ENCODE data around the gene USF1.

Gene USF1

GRCh38 chr1:161045736-161046604, at the start of gene USF1:
Gene USF1, minus strand, starts transcription at chr1:161045977. Its CDS starts 2,702 bp downstream, at chr1:161043275.
- peak; percentile 93 for DNase-seq

- DNase-seq = no peak
Measured at GRCh38 chr1:161095230-161095629, 49.5 kb upstream of the USF1 start.

DNA sequence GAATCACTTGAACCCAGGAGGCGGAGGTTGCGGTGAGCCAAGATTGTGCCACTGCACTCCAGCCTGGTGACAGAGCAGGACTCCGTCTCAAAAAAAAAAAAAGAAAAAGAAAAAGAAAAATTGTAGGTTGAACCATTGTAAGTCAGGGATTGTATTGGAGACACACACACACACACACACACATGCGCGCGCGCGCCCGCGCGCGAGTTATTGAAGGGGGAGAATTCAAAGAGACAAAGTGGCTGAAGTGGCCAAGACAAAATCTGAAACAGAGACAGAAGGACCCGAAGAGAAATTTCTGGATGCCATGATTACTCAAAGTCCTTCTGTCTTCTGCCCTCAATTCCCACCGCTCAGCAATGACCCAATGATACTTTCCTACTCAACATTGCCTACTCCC, 48.7 kb upstream of the USF1 start:
- no peak for DNase-seq

DNA sequence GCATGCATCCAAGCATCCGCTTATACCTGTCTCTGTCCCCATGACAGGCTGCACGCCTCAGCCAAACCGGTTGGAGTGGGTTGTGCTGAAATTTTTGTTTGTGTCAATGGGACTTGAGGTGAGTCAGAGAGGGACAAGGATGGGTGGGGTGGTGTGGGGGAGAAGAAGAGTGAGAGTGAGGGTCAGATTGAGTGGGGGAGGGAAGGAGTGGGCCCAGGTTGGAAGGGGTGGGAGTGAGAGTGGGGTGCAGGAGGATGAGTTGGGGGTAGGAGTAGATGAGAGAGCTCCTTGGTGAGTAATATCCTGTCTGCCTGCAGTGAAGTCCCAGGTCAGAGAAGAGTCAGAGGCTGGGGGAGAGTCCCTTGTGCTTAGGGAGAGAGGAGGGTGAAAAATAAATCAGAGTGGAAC, 46.8 kb upstream of the USF1 start:
- DNase-seq = no peak

DNA sequence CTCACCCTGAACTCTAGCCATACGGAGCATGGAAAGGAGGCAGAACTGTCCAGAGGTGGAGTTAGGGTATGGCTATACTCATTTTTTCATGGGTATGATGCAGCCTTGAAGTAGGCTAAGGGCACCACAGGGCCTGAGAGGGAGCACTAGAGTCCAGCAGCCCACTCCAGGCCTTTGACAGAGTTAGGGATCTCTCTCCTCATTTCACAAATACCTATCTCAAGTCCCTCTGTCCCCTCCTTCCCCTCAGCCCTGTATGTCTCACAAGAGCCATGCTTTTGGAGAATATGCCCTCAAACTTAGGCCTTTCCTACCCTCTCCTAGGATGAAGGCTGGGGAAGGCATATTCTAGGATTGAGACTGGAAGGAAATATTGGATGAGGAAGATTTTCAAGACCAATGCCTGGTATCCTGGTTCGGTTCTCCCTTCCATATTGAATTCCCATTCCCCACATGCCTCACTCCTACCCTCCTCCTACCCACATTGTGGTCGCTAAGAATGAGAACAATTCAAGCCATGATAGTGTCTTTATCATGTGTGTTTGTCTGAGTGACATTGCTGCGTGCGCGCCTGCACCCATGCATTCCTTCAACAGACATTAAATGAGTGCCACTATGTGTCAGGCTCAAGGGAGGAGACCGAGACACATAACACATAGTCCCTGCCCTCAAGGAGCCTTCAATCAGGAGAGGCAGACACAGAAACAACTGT, 46.2 kb upstream of the USF1 start:
- DNase-seq = no peak

DNA sequence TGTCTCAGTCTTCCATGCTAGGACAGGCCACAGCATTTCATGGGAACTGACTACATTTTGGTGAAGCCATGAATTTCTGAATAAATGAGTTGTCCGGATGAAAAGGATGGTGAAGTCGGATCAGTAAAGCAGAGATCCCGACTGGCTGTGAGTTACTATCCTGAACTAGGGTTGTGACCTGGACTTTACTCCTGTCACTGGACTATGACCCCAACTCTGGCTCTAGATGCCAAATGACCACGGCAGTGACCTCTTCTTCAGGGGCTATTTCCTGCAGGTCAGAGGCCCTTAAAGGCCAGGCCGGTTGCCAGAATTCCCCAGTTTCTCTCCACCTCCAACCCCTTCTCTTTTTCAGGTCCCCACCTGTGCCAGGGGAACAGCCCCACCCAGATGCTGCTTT, 45.3 kb upstream of the USF1 start:
- DNase-seq = no peak

GRCh38 chr1:161090617-161091016, 44.8 kb upstream of the USF1 start:
- no peak for DNase-seq

DNA sequence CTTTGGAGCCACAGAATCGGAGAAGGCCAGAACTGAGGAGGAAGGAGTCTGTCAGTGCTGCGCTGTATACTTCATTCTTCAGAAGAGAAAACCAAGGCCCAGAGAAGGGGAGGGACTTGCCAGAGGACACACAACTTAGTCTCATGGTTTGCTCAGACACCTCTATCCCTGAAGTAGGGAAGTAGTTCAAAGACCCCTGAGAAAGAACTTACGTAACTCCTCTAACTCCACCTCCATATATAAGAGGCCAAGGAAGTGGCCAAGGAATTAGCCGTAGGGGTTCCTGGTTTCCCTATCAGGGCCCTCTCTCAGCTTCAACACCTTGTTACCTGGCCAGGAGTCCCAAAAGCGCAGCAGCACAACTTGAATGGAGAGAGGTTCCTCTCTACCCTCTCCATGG, 44.2 kb upstream of the USF1 start:
- no peak for DNase-seq

- DNase-seq = no peak
Measured at GRCh38 chr1:161089251-161089924, 43.6 kb upstream of the USF1 start, which contains the start of gene NECTIN4. Gene NECTIN4, minus strand, starts transcription at chr1:161089558. Its CDS starts 262 bp downstream, at chr1:161089296.

- DNase-seq = no peak
Measured at GRCh38 chr1:161088587-161089110, 42.9 kb upstream of the USF1 start.

DNA sequence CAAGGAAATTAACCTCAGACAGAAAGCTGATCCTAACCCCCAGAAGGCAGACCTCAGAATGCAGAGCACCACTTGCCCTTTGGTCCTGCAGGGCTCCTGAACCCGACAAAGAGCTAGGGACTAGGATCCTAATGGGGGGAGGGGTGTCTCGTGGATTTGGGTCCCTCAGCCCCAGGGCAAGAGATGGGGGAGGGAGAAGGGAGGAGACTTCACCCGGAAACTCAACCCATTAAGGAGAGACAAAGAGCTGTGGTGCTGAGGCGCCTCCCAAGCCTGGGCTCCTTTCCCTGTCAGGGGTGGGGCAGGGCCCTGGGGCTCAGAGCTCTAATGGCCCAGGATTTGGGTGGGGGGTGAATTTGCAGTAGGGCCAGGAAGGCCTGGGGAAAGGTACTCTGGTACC, 40.7 kb upstream of the USF1 start:
- DNase-seq = no peak

DNA sequence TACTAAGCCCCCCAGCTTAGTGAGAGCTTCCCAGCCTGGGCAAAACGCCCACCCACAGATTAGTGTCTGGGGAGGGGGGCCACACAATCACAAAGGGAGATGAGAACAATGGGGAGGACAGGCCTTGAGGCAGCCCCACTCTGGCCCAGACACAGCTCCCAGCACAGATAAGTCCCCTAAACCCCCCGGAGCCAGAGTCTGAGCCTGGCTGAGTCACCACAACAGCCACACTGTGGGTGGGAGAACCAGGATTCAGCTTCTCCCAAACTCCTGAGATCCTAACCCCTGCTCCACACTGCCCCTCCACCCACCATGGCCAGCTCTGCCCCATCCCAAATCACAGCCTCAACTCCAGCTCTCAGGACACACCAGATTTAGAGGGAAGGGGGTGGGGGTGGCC, 39.4 kb upstream of the USF1 start:
- DNase-seq = no peak

DNA sequence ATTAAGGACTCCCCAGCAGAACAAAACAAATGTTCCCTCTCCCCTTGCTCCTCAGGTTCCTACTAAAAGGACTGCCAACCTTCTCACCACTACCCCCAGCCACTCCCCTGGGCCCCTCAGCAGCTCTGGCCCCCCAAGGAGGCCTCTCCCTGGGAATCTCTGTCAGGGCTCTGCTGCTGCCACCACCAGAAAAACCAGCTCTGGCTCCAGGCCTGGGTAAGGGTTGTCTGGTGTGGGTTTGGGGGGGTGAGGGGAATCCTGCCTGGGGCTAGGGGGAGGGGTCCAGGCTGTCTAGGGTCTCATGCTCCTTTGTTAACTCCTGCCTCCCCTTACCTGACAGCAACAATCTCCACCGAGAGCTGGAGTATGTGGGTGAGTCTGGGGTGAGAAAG, 38.8 kb upstream of the USF1 start:
- DNase-seq = no peak

DNA sequence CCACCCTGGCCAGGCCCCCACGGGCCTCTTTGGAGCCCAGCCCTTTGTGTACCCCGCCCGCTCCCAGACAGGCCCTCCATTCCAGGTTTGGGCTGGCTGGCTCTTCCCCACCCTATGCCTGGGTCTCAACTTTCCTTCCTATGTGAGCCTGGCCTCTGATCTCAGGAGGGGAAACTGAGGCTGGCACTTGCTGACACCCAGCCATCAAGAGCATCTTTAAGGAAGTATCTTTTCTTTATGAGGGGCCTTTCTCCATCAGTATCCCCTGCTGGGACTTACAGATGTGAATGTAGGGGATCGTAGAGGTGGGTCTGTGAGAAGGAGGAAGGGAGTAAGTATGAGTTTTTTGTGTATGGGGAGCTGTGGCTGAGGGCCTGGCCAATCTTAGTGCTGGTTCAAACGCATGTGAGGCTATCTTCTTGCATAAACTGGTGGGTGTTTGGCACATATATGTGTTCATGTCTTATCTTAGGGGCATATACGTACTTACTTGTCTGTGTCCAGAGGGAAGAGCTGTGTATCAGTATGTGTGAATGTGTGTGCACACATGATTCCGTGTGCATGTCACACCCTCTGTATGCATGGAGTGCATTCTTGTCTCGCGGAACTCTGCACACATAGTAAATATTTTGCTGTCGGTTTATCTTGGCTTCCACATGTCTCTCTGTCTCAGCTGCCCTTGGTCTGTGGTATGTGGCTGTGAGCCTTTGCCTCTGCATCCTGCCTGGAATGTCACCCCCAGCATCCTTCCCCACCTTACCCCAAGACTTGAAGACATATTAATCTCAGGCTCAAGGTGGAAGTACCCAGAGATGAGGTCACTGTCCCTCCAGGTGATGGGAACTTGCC, 38.2 kb upstream of the USF1 start:
- no peak for DNase-seq

DNA sequence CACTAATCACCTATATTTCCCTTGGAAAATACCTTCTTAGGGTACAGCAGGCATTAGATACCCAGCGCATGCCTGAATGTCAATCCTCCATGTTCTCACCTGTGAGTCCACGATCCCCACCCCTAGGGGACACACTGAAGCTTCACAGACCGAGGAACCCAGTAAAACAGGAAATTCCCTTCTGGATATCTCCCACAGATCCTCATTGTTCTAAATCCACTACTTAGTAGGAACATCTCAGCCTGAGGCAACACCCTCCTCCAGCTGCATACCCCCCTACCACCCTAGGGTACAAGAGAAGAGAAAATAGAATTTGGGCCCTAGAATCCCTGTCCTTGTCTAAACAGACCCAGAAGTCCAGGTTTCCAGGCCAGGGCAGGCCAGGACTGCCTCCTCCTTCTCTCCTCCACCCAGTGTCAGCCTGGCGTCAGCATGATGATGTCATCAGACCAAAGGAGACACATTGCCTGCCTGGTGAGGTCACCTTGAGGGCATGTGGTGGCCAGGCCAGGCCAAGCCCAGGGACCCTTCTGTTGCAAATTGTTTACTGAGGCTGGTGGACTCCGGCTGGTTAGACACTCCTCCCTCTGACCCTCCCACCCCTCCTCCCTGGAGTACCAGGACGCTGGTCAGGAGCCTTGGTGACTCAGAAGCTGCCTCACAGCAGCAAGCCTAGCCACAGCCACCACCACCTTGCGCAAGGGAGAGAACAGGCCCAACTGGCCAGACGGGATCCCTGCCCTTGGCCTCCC, 37.4 kb upstream of the USF1 start:
- DNase-seq = no peak

DNA sequence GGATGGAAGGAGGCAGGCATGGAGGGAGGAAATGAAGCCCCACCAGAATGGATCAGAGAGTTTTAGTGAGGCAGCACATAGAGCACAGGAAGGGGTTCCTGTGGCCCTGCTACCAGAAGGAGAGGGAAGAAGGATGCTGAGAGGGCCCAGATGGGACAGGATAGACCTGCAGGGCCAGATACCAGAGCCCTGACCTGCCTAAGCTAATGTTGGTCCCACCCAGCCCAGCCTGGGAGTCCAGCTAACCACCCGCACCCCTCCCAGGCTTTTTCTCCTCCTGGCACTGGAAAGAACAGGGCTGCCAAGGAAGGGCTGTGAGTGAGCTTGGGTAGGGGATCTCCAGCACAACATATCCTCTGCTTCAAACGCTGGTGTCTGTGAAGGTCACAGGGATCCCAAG, 36.7 kb upstream of the USF1 start:
- no peak for DNase-seq

GRCh38 chr1:161081519-161081918, 35.7 kb upstream of the USF1 start:
- DNase-seq = no peak

DNA sequence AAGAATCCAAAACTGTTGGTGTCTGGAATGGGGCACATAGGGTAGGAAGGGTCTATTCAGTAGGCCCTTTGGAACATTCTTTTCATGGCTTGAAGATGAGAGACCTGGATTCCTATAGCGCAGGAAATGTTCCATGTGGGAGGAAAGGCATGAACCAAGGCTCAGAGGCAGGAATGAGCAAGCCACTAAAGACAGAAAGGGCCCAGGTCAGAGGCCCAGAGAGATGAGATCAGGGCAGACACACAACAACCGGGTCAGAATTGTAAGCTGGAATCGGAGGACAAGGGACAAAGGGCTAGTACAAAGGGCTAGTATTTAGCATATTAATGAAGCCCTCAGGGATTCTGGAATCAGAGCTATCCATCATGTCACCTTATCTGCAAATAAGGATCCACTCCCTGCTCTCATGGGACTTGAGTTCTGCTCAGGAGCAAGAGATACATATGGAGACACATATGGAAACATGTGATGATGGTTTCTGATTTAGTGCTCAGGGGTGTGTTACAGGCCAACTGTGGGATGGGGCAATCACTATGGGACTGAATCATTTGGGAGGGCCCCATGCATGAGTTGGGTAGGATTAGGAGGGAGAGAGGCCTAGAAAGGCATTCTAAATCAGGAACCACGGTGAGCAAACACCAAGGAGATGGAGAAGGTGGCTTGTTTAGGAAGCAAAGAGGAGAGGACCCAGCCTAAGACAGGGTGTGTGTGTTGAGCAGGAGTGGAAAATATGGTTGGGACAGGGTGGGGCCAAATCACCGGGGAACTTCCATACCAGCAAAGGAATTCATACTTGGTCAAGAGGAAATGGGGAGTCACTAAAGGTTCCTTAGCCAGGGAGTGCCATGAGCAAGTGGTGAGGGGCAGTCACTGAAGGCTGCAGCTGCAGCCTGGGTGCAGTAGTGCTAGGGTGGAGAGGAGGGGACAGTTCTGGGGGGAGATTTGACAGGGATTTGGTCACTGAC, 34.9 kb upstream of the USF1 start:
- no peak for DNase-seq

DNA sequence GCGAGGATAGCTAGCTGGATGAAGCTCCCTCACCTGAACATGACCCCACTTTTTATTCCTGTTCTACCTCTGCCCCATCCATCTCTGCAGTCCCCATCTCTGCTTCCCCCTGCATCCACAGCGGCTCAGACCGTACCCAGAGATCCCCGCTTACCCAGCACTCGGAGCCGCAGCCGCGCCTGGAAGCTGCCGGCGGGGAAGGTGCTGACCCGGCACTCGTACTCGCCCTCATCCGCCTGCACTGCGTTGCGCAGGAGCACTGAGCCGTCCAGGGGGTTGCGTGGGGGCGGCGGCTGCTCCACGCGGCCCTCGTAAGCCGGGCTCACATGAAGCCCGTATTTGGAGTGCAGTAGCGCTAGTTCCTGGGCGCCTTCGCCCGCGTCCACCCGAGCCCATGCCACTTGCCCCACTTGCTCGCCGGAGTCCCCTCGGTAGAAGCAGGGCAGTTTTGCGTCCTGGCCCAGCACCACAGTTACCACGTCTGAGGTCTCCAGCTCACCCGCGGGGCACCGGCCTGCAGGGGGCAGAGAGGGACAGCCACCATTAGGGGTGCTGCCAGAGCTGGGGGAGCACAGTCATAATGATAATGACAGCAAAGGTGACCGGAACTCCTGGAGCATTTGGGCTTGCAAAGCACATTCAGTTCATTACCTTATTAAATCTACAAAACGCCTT, 33.8 kb upstream of the USF1 start:
- DNase-seq = no peak

GRCh38 chr1:161077426-161077825, 31.6 kb upstream of the USF1 start:
- DNase-seq = no peak
